ENCODE data around the gene GFRA1.

GFRA1 gene, protein sequence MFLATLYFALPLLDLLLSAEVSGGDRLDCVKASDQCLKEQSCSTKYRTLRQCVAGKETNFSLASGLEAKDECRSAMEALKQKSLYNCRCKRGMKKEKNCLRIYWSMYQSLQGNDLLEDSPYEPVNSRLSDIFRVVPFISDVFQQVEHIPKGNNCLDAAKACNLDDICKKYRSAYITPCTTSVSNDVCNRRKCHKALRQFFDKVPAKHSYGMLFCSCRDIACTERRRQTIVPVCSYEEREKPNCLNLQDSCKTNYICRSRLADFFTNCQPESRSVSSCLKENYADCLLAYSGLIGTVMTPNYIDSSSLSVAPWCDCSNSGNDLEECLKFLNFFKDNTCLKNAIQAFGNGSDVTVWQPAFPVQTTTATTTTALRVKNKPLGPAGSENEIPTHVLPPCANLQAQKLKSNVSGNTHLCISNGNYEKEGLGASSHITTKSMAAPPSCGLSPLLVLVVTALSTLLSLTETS

DNA sequence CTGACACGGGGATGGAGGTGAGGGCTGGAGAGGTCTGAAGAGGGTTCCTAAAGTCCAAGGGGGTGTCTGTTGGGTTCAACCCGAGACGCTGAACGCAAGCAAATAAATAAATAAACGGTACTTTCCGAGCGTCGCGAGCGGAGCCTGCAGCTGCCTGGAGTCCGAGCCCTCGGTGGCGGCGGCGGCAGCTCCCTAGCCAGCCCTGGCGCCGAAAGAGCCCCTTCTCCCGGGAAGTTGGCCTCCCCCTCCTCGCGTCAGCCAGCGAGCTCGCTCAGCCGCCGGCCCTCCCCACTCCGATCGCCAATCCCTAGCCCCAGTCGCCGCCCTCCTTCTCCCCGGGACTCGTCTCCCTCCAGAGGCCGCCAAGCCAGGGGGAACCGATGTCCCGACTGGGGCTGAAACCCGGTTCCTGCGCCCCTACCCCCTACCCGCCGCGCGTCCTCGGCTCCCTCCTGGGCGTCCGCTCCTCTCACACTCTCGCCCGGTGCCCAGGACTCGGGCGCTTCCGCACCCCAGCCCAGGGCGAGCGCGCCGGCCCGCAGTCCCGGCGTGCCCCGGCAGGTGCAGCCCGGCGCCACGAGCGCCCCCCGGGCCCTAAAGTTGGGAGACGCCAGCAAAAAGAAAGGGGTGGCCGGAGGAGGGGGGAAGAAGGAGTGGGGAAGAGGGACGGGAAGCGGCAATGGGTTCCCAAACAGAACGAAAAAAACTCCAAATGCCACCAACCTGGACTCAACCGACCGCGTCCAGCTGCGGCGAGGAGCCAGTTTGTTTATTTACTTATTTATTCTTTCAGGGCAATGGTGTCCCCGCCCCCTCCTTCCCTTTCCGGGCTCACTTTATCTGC is at the start of gene GFRA1:
Gene GFRA1, minus strand, starts transcription at position 767 of the 844 bp plus-strand sequence. CDS start 1,177 bp downstream, outside the sequence.
- peak within 1 kb of the TSS; percentile 65 for H3K4me3 ChIP-seq
- no peak within 1 kb of the TSS for H3K9ac ChIP-seq
- H3K4me2 ChIP-seq = peak within 1 kb of the TSS; percentile 82
- no peak within 1 kb of the TSS for H3K27ac ChIP-seq
- H4K20me1 ChIP-seq = no peaks in the 10 kb centered on the region
- H3K36me3 ChIP-seq = no peaks in the 10 kb centered on the region
- H3K4me1 ChIP-seq = peaks cover 23% of the 10 kb centered on the region; the same call in 1 of the 2 replicates
- TF ChIP-seq Cebpa-rat (IDR thresholded peaks at IDR 0.05) = no peak
- peaks cover 72% of the 10 kb centered on the region for H3K27me3 ChIP-seq
- H3K9me3 ChIP-seq = peaks cover 45% of the 10 kb centered on the region

DNA sequence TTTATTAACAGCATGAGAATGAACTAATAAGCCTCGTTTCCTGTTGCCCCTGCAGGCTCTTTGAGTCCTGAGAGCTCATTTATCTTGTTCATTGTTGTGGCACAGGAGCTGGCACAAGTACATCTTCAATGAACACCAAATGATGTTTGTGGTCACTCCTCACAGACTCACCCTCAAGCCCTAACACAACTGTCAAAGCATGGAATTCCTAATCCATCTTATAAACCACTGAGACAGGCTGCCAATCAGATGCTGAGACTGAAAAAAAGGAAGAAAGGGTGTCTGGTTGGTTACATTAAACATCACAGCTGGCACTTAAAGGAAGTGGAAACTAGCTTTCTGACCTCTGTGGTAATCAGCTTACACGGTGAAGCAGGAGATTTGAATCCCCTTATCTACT is 43.5 kb upstream of the GFRA1 start:
- Histone ChIP-seq H3K9ac (no peak overlapping the region), H3K27ac (no peak overlapping the region)

DNA sequence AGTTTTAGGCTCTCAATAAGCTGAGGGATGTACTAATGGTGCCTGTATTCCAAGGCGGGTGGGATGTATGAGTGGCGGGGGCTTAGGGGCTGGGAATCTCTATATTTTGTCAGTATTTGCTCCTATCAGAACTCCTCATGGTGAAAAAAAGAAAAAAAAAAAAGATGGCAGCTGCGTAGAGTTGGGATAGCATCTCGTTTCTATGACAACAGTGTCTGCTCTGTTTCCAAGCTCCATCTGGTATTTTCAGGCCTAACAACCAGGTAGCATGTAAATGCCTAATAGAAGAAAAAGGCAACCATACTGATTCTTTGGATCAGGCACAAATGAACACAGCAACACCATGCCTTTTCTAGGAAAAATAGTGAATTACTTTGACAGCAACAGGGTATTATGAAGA is 39.5 kb upstream of the GFRA1 start:
- Histone ChIP-seq H3K36me3 (no peaks in the 10 kb centered on the region), H3K27me3 (no peaks in the 10 kb centered on the region), H3K27ac (no peak overlapping the region), H3K4me3 (no peak overlapping the region), H4K20me1 (no peaks in the 10 kb centered on the region), H3K4me1 (peaks cover 15% of the 10 kb centered on the region), H3K4me2 (no peak overlapping the region), H3K9ac (no peak overlapping the region), H3K9me3 (no peaks in the 10 kb centered on the region)
- no peak for TF ChIP-seq Cebpa-rat (IDR thresholded peaks at IDR 0.05)

More for the DNA sequence above, 43.5 kb upstream of the GFRA1 start:
- peak overlapping the region; percentile 18 for H3K4me2 ChIP-seq
- H4K20me1 ChIP-seq = no peaks in the 10 kb centered on the region
- H3K4me3 ChIP-seq = no peak overlapping the region
- H3K36me3 ChIP-seq = no peaks in the 10 kb centered on the region
- no peaks in the 10 kb centered on the region for H3K9me3 ChIP-seq
- no peaks in the 10 kb centered on the region for H3K27me3 ChIP-seq
- no peak for TF ChIP-seq Cebpa-rat (IDR thresholded peaks at IDR 0.05)
- peaks cover 15% of the 10 kb centered on the region for H3K4me1 ChIP-seq

DNA sequence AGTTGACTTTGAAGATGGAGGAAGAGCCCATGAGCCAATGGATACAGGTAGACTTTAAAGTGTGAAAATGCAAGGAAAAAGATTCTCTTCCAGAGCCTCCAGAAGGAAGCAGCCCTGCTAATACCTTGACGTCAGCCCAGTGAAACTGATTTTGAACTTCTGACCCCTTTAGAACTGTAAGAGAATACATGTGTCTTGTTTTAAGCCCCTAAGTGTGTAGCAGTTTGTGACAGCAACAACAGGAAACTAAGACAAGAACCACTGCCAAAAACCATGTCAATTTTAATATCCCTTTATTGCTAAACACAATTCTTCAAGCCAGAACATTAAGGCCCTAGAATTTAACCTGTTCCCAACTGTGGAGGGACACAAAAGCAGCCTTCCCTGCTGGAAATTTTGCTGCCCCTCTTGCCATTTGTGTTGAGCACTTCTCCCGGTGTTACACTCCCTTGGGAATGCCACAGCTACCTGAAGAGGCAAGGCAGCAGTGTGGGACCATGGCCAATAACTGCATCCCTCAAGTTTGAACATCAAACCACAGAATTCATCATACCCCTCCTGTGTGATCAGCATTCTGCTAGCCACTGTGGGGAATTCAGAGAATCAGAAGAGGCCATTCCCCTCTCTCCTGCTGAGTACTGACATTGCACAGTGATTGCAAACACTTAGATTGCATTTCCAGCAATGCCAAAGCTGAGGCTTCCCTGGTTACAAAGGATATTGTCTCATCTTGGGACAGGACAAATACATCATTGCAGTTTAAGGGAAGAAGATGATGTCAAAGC is 38.9 kb upstream of the GFRA1 start:
- Histone ChIP-seq H3K36me3 (no peaks in the 10 kb centered on the region), H3K4me2 (no peak overlapping the region), H3K4me1 (peaks cover 9% of the 10 kb centered on the region), H3K9me3 (no peaks in the 10 kb centered on the region), H3K27me3 (no peaks in the 10 kb centered on the region), H3K9ac (no peak overlapping the region), H4K20me1 (no peaks in the 10 kb centered on the region), H3K4me3 (no peak overlapping the region), H3K27ac (no peak overlapping the region)
- TF ChIP-seq Cebpa-rat (IDR thresholded peaks at IDR 0.05) = no peak

DNA sequence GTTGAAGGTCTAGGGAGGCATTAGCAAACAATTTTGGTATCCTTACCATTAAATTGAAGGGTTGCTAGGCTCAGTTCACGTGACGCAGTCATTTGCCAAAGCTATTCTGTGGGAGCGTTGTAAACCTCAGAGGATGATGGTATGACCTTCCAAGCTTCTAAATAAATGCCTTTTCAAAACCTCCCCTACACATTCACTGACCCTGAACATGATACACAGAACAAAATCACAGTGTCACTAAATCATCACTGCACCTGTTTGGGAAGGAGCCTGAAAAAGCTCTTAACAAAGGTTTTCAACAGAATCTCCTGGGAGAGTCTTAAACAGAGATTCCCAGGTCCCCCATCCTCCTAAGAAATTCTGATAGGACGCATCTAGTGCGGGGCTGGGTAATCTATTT is 38.0 kb upstream of the GFRA1 start:
- Histone ChIP-seq H3K27ac (no peak overlapping the region), H3K4me3 (no peak overlapping the region), H3K4me2 (no peak overlapping the region), H3K36me3 (no peaks in the 10 kb centered on the region), H3K4me1 (0 out of 2 replicates have a peak, but pooled peaks cover under 1% of the 10 kb centered on the region), H3K9ac (no peak overlapping the region), H3K9me3 (no peaks in the 10 kb centered on the region), H4K20me1 (no peaks in the 10 kb centered on the region), H3K27me3 (no peaks in the 10 kb centered on the region)
- no peak for TF ChIP-seq Cebpa-rat (IDR thresholded peaks at IDR 0.05)

DNA sequence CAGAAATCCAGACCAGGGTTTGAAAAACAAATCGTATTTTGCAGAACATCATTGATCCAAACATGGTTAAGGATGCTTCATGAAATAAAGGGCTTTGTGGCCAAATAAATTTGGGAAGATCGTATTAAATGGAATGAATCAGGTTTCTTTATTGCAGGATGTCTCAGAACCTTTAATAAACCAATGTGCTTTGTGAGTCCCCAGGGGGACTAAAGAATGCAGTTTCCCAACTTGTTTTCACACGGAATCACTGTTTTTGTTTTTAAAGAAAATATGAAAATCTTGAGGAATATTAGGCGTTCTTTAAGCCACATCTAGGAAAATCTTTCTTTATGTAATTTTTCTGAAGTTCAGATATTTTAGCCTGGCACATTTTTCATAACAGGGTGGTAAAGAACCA is 34.4 kb upstream of the GFRA1 start:
- Histone ChIP-seq H3K36me3 (no peaks in the 10 kb centered on the region), H4K20me1 (no peaks in the 10 kb centered on the region), H3K9ac (no peak overlapping the region), H3K27me3 (no peaks in the 10 kb centered on the region), H3K4me1 (no peaks in the 10 kb centered on the region), H3K27ac (no peak overlapping the region), H3K9me3 (no peaks in the 10 kb centered on the region), H3K4me3 (no peak overlapping the region), H3K4me2 (no peak overlapping the region)
- TF ChIP-seq Cebpa-rat (IDR thresholded peaks at IDR 0.05) = no peak

DNA sequence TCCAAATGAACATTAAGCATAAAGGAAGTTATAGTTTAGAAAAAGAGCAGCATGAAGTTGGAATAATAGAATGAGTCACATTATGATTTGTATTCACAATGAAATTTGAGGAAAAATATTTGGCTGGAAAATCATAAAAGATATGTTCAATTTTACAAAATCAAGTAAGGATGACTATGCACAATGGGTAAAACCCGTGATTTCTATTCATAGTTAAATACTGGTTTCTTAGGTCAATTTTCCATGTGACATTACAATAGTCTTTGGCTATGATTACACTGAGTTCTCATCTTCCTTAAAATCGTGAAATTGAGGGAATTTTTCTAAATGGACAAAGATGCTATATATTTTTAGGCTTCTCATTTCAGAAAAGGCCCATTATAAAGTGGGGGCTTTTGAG is 33.8 kb upstream of the GFRA1 start:
- Histone ChIP-seq H3K36me3 (no peaks in the 10 kb centered on the region), H4K20me1 (no peaks in the 10 kb centered on the region), H3K27ac (no peak overlapping the region), H3K27me3 (no peaks in the 10 kb centered on the region), H3K4me3 (no peak overlapping the region), H3K4me1 (no peaks in the 10 kb centered on the region), H3K9ac (no peak overlapping the region), H3K4me2 (no peak overlapping the region), H3K9me3 (no peaks in the 10 kb centered on the region)
- TF ChIP-seq Cebpa-rat (IDR thresholded peaks at IDR 0.05) = no peak

DNA sequence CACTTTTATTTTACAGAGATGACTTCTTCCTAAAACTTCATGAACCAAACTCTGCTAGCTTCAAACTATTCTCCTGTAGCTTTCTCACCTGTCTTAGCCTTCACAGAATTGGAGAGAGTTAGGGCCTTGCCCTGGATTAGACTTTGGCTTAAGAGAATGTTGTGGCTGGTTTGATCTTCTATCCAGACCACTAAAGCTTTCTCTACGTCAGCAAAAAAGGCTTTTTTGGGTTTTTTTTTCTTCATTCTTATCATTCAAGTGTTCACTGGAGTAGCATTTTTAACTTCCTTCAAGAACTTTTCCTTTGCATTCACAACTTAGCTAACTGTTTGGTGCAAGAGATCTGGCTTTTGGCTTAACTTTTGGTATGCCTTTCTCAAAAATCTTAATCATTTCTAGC is 31.9 kb upstream of the GFRA1 start:
- no peak overlapping the region for H3K9ac ChIP-seq
- H3K4me3 ChIP-seq = no peak overlapping the region
- no peak for TF ChIP-seq Cebpa-rat (IDR thresholded peaks at IDR 0.05)
- no peak overlapping the region for H3K27ac ChIP-seq
- no peaks in the 10 kb centered on the region for H3K27me3 ChIP-seq
- H3K9me3 ChIP-seq = no peaks in the 10 kb centered on the region
- no peak overlapping the region for H3K4me2 ChIP-seq
- H3K4me1 ChIP-seq = no peaks in the 10 kb centered on the region
- no peaks in the 10 kb centered on the region for H3K36me3 ChIP-seq
- H4K20me1 ChIP-seq = no peaks in the 10 kb centered on the region

DNA sequence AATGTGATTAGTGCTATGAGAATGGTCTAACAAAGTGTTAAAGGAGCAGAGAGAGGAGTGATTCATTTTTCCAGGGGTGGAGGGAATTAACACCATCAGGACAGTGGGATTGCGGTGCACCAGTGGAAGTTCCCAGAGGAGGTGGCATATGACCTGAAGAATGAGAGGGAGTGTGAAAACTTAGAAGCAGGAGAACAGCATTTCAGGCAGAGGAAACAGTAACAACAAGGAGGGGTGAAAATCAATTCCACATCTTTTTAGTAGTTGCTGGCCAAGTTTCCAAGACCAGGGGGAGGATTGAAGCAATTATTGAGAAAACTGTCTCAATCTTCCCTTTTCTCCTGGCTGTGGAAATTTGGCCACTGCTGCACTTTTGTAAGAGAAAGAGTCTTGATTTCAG is 27.5 kb upstream of the GFRA1 start:
- H3K4me3 ChIP-seq = no peak overlapping the region
- no peak overlapping the region for H3K4me2 ChIP-seq
- no peaks in the 10 kb centered on the region for H3K36me3 ChIP-seq
- H3K27me3 ChIP-seq = no peaks in the 10 kb centered on the region
- TF ChIP-seq Cebpa-rat (IDR thresholded peaks at IDR 0.05) = no peak
- no peak overlapping the region for H3K9ac ChIP-seq
- no peaks in the 10 kb centered on the region for H3K4me1 ChIP-seq
- H4K20me1 ChIP-seq = no peaks in the 10 kb centered on the region
- no peaks in the 10 kb centered on the region for H3K9me3 ChIP-seq
- no peak overlapping the region for H3K27ac ChIP-seq
